Lung microvascular endothelial cell (primary cell): ENCODE data around the gene MTG2. TPM values are rescaled to one million over a fixed set of nuclear protein-coding genes. Genes with fewer than 3 reads are reported as not detected.
A peak's percentile ranks its signal among the peaks of the same experiment; 100 is the strongest.

ENCODE experiments used
- DNase-seq, 2 donors: peaks; one replicate each; pipeline versions ENCODE4 v3.0.0 to v3.0.0-alpha.2; 2010; ENCODE audit warnings: low read depth in 2 of 2
- total RNA-seq: library from RNA; depleted of rRNA; stranded (reverse); fragments of >200 nt; gene quantifications from 2 replicates; pipeline ENCODE4 v1.2.1, GENCODE V29; 2014

Gene MTG2
- total RNA-seq, 1 donor from 2014 or later = 10.9 TPM

DNA sequence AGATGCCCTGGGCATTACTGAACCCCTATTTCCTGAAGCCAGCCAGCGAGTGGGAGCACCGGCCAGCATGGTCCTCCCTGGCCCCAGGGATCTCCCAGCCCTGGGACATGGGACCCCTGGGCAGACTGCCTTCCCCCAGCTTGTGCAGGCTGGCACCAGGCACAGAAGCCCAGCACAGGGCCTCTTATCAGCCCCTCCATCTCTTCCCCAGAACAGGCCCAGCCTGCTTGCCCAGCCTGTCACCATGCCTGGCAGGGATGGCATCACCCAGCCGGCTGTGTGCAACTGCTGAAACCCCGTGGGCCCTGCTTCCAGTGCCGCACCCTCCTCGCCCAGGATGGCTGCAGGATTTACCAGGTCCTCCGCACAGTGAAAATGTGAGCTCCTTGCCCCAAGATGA lies 49.4 kb downstream of the MTG2 start:
- no peak for DNase-seq

GRCh38 chr20:62232770-62233645 lies 50.2 kb downstream of the MTG2 start:
- no peak for DNase-seq

GRCh38 chr20:62233684-62234083 lies 50.9 kb downstream of the MTG2 start:
- DNase-seq = no peak

- no peak for DNase-seq
Observed at GRCh38 chr20:62234339-62234738, 51.5 kb downstream of the MTG2 start.

DNA sequence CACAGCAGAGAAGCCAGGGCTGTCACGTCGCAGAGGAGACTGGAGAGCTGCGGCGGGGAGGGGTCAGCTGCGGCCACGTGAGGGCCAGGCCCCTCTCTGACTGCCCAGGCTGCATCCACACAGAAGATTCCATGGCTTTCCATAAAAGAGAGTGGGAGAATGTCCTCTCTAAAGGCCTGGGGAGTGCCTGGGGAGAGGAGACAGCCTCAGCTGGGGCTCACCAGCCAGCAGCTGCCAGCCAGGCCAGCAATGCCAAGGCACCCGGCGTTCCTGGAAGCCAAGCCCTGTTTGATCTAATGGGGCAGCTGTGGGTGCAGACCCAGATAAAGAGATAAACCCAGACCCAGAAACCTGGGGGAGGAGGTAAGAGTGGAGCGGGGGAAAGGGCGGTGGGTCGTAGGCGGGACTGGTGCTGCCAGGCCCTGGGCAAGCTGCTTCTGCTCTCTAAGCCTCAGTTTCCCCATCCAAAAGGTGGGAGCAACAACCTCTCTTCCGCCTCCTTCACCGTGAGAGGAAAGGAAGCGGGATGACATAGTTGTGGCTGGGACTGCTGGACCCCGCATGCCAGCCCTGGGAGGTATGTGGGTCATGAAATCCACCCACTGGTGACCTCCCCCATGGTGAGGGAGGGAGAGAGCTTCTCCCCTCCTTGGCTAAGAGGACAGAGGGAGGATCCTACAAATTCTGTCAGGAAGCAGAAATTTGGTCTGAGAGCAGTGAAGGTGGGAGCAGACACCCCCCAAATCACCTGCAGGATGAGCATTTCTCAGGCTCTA lies 52.4 kb downstream of the MTG2 start:
- DNase-seq = no peak

GRCh38 chr20:62235777-62236157 lies 52.9 kb downstream of the MTG2 start:
- no peak for DNase-seq

- DNase-seq = no peak
Observed at GRCh38 chr20:62236200-62236599, 53.4 kb downstream of the MTG2 start.

- no peak for DNase-seq
Observed at GRCh38 chr20:62236766-62237513, 54.1 kb downstream of the MTG2 start.

- no peak for DNase-seq
Observed at GRCh38 chr20:62237514-62237800, 54.6 kb downstream of the MTG2 start.

DNA sequence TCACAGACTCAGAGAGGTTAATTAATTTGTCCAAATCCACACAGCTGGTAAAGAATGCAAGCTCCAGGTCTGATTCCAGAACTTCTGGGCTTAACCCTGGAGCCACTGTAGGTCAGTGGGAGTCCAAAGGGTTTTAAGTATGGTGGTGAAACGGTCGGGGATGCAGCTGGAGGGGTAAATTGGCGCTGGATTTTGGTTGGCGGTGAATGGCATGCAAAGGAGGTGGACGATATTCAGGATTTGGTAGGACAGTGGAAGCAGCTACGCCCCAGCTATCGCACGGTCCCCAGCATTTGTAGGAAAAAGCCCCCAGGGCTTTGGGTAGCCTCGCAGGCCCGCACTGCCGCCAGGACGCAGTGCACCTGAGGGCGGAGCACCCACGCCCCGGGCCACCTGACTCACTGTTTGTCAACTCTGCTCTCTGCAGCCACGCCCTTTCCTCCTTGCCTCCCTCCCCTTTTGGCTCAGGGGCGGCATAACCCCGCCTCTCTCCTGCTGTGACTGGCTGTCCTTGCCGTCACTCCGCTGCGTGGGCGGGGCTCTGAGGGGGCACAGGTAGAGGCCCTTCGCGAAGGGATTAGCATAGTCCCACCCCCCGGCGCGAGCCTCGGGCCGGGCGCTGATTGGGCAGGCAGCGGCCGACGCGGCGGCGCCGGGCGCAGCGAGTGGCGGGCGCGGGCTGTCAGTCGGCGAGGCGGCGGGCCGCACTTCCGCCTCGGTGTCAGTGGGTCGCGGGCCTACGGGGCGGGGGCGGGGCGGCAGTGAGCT lies 55.2 kb downstream of the MTG2 start, which contains the start of gene OSBPL2:
Gene OSBPL2, plus strand, starts transcription at position 721 of the 768 bp plus-strand sequence. CDS start 17,664 bp downstream, outside the sequence.
- DNase-seq = peak; percentile 97 to 99

DNA sequence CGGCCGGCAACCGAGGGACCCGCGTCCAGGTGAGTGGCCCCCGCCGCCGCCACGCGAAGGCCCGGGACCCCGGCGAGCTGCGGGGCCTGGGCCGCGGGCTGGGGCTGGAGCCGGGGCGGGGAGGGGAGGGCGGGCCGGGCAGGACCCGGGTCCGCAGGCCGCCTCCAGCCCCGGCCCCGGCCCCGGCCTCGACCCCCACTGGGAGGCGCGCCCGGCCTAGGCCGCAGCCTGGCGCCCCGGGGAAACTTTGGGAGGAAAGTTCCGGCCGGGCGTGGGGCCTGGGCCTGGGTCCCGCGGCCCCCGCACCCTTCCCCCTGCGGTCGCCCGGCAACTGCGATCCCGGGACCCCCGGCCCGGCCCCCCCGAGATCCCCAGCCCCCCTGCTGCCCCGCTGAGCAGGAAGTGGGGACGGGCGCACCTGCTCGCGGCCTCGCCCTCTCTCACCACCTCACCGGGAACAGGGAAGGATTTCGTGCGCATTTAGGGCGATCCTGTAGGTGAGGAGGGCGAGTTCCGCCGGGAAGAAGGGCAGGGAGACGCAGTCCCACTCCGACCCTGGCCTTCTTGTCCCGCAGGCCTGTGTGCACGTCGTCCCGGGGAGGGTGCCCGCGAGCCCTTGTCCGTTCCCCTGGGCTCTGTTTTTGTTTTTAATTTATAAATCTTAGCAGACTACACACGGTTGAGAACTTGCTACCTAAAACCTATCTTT lies 55.9 kb downstream of the MTG2 start:
- DNase-seq = peak in 1 of 2 donors; percentile 23

GRCh38 chr20:62239278-62239879 lies 56.6 kb downstream of the MTG2 start:
- peak in 1 of 2 donors; percentile 19 for DNase-seq

GRCh38 chr20:62240020-62240685 lies 57.3 kb downstream of the MTG2 start:
- DNase-seq = no peak

GRCh38 chr20:62241506-62241905 lies 58.7 kb downstream of the MTG2 start:
- DNase-seq = no peak

- DNase-seq = peak in 1 of 2 donors; percentile 43
Observed at GRCh38 chr20:62242176-62242575, 59.3 kb downstream of the MTG2 start.

- no peak for DNase-seq
Observed at GRCh38 chr20:62243106-62243505, 60.3 kb downstream of the MTG2 start.

GRCh38 chr20:62243906-62244515 lies 61.2 kb downstream of the MTG2 start:
- no peak for DNase-seq

DNA sequence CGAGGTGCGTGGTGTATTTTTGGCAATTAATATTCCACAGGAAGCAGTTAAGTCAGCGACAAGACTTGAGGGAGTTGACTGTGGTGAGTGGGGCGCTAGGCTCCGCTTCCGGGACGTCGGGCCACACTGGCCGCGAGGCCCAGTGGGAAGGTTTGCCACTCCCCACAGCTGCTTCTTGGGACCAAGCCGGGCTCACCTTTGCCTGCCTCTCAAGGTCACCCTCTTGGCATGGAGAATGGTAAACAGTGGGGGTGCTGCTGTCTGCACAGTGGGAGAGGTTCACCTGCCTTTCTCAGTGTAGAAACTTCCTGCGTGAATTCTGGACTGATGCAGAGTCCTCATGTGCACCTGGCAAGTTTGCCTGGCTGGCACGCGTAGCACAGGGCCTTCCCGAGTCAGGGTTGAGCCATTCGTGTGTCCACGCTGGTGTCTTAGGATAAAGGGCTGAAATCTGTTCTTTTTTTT lies 61.8 kb downstream of the MTG2 start:
- DNase-seq = no peak

DNA sequence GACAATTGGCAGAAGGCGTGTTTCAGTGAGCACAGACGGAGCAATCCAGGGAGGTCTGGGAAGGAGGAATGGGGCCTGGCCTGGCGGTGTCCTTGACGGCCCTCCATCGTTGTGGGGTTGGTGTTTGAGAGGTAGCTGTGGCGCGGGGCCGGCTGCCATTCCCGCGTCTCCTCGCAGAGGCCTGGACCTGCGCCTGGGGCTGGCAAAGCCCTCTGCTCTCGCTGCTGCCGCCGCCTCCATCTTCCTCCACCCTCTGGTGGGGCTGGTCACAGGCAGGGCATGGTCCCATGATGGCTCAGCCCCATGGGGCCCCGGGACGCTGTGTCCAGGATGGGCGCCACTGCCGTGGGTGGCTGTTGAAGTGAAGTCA lies 63.1 kb downstream of the MTG2 start:
- DNase-seq = no peak
